H4 (cell line): ENCODE data around the gene EPHA3. TPM values are rescaled to one million over a fixed set of nuclear protein-coding genes. Genes with fewer than 3 reads are reported as not detected.

Experiments used
- DNase-seq: peaks from one replicate; pipeline ENCODE4 v3.0.0-alpha.2; 2015; ENCODE audit warnings: low spot score
- total RNA-seq: library from RNA; depleted of rRNA; stranded (reverse); fragments of >200 nt; shearing (Covaris generic); gene quantifications from 2 replicates; pipeline ENCODE4 v1.2.3, GENCODE V29; 2014

The EPHA3 gene
- total RNA-seq, 1 experiment from 2014 or later = 1.4 TPM

- DNase-seq = no peak
Measured at GRCh38 chr3:89447243-89447642, 339.8 kb downstream of the EPHA3 start.

- no peak for DNase-seq
Measured at GRCh38 chr3:89449086-89449485, 341.7 kb downstream of the EPHA3 start.

GRCh38 chr3:89452066-89452465 is 344.6 kb downstream of the EPHA3 start:
- no peak for DNase-seq

- DNase-seq = no peak
Measured at GRCh38 chr3:89455240-89455639, 347.8 kb downstream of the EPHA3 start.

- no peak for DNase-seq
Measured at GRCh38 chr3:89467898-89468363, 360.5 kb downstream of the EPHA3 start.

- no peak for DNase-seq
Measured at GRCh38 chr3:89472101-89472500, 364.7 kb downstream of the EPHA3 start.

GRCh38 chr3:89474333-89475130 is 367.1 kb downstream of the EPHA3 start:
- no peak for DNase-seq

- no peak for DNase-seq
Measured at GRCh38 chr3:89488800-89489580, 381.6 kb downstream of the EPHA3 start.

- DNase-seq = no peak
Measured at GRCh38 chr3:89490129-89490528, 382.7 kb downstream of the EPHA3 start.

GRCh38 chr3:89494734-89495133 is 387.3 kb downstream of the EPHA3 start:
- DNase-seq = no peak

- DNase-seq = no peak
Measured at GRCh38 chr3:89503891-89504391, 396.5 kb downstream of the EPHA3 start.

- no peak for DNase-seq
Measured at GRCh38 chr3:89504432-89504831, 397.0 kb downstream of the EPHA3 start.

GRCh38 chr3:89506462-89507103 is 399.2 kb downstream of the EPHA3 start:
- no peak for DNase-seq

- no peak for DNase-seq
Measured at GRCh38 chr3:89521328-89521727, 413.9 kb downstream of the EPHA3 start.

GRCh38 chr3:89522155-89522554 is 414.7 kb downstream of the EPHA3 start:
- DNase-seq = no peak

- no peak for DNase-seq
Measured at GRCh38 chr3:89525609-89526008, 418.2 kb downstream of the EPHA3 start.

GRCh38 chr3:89527736-89528305 is 420.4 kb downstream of the EPHA3 start:
- no peak for DNase-seq
